Measurements from ENCODE around the gene NHERF1.

The NHERF1 gene

GRCh38 chr17:74746922-74747321, 1.5 kb upstream of the NHERF1 start:
- TF ChIP-seq CTCF (IDR thresholded peaks at IDR 0.05; ENCODE audit: control insufficient read depth, insufficient read depth, low read depth, low read length, missing control alignments): no peak
- no peak overlapping the region for H3K4me3 ChIP-seq (ENCODE audit: control insufficient read depth, low read depth, low read length)
- no peak for DNase-seq (ENCODE audit: low read depth)

- TF ChIP-seq CTCF (IDR thresholded peaks at IDR 0.05; ENCODE audit: control insufficient read depth, insufficient read depth, low read depth, low read length, missing control alignments): no peak
- no peak for DNase-seq (ENCODE audit: low read depth)
- H3K4me3 ChIP-seq (ENCODE audit: control insufficient read depth, low read depth, low read length): peak overlapping the region; percentile 52
These were observed 224 bp upstream of the NHERF1 start for GRCh38 chr17:74748279-74748528.

GRCh38 chr17:74749279-74750038, 1.0 kb downstream of the NHERF1 start:
- no peak for DNase-seq (ENCODE audit: low read depth)
- peak overlapping the region; percentile 46 for H3K4me3 ChIP-seq (ENCODE audit: control insufficient read depth, low read depth, low read length)
- no peak for TF ChIP-seq CTCF (IDR thresholded peaks at IDR 0.05; ENCODE audit: control insufficient read depth, insufficient read depth, low read depth, low read length, missing control alignments)

GRCh38 chr17:74750039-74750326, 1.6 kb downstream of the NHERF1 start:
- TF ChIP-seq CTCF (IDR thresholded peaks at IDR 0.05; ENCODE audit: control insufficient read depth, insufficient read depth, low read depth, low read length, missing control alignments): no peak
- H3K4me3 ChIP-seq (ENCODE audit: control insufficient read depth, low read depth, low read length): peak overlapping the region; percentile 46
- no peak for DNase-seq (ENCODE audit: low read depth)

GRCh38 chr17:74750327-74751069, 2.1 kb downstream of the NHERF1 start:
- TF ChIP-seq CTCF (IDR thresholded peaks at IDR 0.05; ENCODE audit: control insufficient read depth, insufficient read depth, low read depth, low read length, missing control alignments): no peak
- DNase-seq (ENCODE audit: low read depth): no peak
- H3K4me3 ChIP-seq (ENCODE audit: control insufficient read depth, low read depth, low read length): no peak overlapping the region

GRCh38 chr17:74752415-74752814, 4.0 kb downstream of the NHERF1 start:
- H3K4me3 ChIP-seq (ENCODE audit: control insufficient read depth, low read depth, low read length): no peak overlapping the region
- DNase-seq (ENCODE audit: low read depth): no peak
- no peak for TF ChIP-seq CTCF (IDR thresholded peaks at IDR 0.05; ENCODE audit: control insufficient read depth, insufficient read depth, low read depth, low read length, missing control alignments)
